HG03342 (cell line): ENCODE data around the gene CCDC81.

Experiments
- ATAC-seq: cut with Tn5 transposase; IDR thresholded peaks from one replicate; pipeline ENCODE4 v1.9.1; 2021; ENCODE audit warnings: mild to moderate bottlenecking, moderate library complexity; ENCODE audit not compliant: unreplicated experiment

CCDC81 gene

DNA sequence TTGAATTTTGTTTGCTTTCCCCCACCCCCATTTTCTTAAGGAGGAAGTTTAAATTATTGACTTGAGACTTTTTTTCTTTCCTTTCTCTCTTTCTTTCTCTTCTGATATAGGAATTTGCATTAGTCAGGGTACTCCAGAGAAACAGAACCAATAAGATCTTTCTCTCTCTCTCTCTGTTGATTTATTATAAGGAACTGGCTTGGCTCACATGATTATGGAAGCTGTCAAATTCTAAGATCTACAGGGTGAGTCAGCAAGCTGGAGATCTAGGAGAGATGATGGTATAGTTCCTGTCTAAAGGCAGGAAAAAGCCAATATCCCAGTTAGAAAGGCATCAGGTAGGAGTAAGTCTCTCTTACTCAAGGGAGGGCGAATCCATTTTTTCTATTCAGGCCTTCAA lies 64.0 kb downstream of the CCDC81 start:
- ATAC-seq: no peak

DNA sequence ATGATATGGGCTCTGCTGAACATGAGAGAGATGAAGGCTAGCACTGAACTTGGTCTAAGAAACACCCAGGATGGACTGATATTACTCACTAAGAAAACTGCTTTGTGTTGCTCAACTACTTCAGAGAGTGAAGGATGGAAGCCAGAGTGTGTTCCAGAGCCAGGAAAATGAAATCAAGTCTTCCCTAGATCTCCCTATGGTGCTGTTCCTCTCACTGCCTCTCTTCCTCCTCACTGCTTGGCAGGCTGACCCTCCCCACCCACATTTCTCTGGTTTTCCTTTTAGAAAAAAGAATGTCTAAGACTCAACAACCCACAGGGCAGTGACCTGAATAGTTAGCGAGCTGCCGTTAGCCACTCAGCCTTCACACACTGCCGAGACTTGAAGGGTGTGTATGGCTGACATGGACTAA lies 65.6 kb downstream of the CCDC81 start:
- no peak for ATAC-seq

DNA sequence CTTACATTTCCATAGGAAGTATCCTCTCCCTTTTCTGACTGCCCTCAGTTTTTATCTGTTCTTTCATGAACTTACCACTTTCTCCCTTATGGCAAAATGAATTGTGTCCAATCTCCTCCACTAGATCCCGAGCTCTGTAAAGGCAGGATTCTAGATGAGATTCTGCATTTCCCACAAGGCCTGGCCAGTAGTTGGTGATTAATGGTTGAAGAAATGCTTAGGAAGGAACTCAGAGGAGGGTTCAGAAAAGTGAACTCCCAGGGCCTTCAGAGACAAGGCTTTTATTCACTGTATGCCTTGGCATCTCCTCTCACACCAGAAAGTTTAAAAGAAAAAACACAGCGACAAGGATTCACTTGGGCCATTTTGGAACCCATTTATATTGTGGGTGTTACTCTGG lies 66.2 kb downstream of the CCDC81 start:
- no peak for ATAC-seq

DNA sequence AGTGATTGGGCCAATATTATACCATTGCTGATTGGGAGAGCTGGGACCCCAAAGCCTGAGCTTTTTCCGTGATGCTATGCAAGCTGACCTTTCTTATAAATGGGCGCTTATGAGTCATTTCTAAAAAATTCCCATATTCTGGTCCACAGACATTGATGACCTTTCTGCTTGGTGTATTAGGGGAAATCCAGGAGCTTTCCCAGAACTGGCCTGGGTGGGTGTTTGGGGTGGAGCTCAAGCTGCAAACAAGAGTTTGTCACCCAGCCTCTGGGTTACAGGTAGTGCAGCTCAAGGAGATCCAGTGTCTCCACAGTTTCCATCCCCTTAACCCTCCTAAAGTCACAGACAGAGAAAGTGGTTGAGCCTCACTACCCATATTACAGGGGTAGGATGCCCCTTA lies 67.7 kb downstream of the CCDC81 start:
- no peak for ATAC-seq

DNA sequence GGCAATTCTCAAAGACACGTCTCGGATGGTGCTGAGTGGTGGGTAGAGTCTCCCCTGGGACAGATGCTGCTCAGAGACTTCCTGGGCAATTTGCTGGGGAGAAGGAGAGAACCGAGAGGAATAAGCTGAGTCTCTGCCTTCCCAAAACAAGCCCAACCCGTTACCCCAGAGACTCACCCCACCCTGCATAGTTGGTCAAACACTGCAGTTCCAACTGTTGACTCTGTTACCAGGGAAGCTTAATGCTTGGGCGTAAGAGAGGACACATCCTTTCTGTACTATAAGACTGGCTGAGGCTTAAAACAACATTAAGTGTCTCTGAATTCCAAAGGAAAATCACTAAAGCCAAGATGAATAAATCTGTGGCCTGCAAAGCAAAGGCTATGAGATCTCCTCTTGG lies 68.1 kb downstream of the CCDC81 start:
- ATAC-seq: no peak

DNA sequence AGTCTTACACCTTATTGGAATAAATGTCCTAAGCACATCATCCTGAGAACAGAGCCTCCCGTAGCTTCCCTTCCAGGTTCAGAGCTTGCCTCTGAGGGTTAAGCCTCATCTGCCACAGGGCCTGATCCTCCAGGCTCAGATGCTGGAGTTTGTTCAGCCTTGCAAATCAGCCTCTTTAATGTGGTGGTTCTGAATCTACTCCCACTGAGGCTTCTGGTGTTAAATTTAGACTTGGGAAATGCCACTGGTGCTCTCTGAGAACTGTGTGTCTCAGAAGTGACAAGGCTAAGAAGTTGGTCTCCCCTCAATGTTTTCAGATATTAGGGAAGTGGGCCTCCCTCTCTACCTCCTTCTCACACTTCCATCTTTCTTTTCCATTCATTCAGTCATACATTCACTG lies 68.7 kb downstream of the CCDC81 start:
- no peak for ATAC-seq

DNA sequence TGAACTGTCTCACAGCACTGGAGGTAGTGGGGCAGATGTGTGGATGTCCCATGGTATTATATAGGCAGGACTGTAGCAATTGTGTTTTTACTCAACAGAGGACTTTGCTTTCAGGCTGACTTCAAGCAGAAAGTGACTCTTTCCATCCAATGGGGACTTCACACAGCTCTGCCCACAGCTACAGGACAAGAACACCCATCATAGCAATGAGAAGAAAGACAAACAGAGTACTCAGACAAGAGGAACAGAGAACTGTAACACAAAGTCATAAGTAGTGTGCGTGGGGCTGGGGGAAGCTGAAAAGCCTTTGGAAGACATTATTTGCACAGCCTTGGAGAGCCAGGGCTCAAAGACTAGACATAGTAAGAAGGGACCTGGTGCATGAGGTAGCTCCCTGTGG lies 70.3 kb downstream of the CCDC81 start:
- no peak for ATAC-seq

DNA sequence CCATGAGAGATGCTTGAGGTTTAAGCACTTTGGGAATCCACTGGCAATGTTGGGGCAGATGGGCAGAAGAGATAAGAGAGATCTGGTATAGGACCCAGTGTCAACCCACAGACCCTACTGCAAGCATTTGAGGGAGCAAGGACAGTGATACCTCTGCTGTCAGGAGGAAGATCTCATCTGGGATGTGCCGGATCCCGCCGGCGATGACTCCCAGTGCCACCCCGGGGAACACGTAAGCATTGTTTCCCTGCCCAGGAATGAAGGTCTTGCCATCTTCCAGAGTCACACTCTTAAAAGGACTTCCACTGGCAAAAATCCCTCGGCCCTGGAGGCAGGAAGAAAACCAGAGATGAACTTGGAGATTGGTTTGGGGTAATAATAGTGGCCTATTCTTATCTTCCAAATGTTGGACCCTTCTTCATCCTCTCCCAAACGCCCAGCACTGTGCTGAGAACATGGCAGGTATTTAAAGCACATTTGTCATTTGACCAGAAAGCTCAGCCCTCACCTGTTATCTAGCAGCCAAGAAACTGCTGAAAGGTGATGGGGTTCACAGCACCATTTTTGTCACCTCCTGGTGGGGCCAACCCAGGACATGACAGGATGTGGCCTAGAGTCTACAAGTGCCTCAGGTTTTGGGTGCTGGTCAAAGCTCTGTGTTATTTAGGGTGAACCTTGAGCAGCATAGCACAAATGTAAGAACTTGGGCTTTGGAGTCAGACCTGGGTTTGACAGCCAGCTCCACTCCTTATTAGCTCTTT lies 71.7 kb downstream of the CCDC81 start:
- no peak for ATAC-seq

DNA sequence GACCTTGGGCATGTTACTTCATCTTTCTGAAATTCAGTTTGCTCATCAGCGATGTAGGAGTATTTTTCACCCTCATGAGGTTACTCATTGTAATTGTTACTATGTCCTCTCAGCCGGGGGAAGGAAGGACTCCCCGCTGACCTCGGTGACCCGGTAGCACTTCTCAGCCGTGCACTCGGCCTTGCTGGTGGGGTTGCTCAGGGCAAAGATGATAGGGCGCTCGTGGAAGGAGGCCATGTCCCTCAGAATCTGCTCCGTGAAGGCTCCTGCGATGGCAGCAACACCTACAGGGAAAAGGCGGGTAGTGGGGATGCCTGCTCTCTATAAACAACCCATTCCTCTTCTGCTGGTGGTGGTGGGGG lies 72.2 kb downstream of the CCDC81 start:
- no peak for ATAC-seq

DNA sequence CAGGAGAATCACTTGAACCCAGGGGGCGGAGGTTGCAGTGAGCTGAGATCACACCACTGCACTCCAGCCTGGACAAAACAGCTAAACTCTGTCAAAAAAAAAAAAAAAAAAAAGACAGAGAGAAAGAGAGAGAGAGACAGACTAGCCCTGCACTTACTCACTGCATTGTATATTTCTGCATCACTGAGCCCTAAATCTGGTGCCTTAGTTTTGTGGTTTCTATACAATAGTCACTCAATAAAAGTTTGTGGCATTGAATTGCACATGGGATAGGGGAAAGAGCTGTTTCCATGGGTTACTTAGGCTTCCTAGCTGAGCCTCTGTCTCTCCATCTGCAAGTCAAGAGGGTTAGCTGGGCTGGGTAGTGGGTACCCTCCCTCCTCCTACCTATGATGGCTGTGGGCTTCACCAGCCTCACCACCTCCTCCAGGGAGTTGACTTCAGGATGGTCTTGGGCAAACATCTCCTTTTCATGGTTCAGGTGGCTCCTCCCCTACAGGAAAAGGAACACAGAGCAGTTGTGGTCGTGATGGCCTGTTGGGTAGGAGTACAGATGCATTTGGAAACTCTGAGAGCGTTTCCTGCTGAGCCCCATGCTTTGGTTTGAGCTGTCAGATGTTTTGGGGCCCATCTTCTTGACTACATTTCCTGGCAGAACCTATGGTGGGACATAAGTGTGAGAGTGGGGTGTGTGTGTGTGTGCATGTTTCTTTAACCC lies 73.2 kb downstream of the CCDC81 start:
- ATAC-seq: no peak

DNA sequence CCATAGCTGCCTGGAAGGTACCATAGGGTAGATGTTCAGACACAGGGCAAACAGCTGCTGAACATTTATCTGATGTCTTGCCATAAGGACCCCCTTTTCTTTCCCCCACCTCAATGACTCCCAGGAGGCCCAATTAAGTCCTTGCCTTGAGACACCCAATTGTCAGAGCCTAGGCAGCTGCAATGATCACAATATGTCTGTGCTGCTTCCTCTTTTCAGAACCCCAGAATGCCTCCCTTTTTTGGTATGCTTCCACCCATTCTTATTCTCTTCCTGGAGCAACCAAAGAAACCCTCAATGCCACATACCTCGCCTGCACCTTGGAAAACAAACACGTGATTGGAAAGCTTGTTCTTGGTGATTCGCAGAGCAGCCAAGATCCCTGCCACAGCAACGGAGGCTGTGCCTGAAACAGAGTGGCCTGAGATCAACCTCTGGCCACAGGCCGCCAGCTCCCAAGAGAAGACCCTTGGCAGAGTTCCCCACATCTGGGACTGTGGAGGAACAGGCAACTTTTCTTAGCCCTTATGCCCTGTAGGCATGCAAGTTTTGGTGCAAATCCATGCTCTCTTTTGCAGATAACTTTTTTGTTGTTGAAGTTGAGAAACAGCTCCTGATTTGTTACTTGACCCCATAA lies 75.4 kb downstream of the CCDC81 start:
- ATAC-seq: no peak

DNA sequence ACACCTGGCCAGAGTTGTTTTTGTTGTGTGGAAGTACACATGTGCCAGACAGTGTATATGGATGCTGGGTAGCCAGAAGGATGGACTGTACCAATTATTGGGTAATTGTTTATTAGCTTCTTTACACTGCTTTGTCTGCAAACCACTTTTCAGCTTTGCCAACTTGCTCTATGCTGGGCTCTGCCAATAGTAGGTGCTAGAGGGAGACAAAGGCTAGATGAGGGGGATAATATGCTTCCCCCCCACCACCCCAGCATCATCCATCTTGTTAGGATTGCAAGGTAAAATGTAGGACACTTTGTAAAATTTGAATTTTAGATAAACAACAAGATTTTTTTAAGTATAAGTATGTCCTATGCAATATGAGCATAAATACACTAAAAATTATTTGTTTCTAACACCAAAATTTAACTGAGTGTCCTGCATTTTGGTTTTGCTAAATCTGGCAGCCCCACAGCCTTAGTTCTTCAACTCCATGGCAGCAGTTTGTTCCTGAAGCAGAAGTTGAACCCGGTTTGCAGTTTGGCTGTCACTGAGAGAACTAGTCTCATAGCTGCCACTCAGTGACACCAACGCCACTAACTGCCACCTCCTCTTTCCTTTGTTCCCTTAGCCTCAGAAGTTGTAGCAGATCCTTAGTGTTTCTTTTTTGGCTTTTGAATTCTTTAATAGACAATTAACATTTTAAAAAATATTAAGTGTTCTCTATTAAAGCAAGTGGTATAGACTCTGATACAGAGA lies 78.8 kb downstream of the CCDC81 start:
- ATAC-seq: no peak

DNA sequence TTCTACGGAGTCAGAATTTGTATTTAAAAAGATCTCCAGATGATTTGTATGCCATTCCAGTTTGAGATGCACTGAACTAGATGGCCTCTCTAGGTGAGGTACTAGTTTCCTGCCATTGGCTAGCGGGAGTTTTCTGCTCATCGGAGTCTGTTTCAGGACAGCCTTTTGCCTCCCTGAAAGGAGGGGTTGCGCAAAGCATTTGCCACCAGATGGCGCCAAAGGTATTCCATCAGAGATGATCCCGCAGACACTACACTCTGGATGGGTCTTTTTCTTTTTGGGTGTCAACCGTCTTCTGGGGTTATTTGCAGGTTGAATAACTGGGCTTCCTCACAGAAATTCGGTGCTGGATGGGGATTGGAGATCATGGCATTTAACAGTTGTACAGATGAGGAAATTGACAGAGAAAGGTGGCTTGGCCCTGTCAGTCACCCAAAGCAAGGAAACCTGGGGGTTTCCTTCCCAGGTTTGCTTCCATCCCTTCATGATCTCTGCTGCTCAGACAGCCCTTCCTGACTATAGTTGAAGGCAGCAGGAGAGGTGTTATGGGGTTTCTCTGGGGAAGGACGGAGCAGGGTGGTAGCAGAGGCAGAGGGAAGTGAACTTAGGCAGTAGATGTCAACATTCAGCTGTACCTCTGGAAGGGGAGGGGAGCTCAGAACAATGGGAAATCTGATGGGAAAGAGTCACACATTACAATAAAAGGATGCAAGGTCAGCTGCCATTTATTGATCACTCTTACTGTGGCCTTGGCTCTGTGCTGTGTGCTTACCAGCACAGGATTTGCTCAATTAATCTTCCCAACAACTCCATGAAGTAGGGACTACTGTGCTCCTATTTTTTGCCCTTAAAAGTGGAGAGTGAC lies 81.6 kb downstream of the CCDC81 start:
- peak; percentile 82 for ATAC-seq

DNA sequence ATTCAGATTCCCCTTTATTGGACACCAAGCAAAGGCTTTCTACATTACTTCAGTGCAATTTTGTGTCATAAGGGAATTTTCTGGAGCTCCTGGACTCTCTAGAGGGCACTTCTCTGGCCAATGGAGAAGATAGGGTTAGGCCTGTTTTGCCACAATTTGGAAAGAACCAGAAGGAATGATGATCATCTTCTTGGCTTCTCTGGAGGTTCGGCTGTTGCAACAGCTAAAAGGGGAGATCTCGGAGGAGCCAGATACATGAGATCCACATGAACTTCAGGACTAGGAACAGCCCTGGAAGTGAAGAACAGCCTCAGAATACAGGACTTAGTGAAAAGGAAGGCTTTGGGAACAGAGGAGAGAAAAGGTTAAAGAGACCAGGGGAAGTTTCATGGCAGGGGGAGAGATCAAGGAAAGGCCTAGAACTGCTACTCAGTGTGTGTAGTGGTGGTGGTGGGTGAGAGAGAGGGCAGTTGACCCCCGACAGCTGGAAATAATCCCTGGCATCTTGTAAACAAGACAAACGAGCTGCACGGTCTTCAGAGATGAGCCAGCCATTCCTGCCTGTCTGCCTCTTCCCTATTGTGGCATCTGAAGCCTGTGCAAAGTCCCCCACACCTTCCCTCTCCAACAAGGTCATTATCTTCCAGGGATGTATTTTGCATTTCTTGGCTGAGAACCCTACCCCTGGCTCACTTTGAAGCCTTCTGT lies 83.8 kb downstream of the CCDC81 start:
- ATAC-seq: no peak

DNA sequence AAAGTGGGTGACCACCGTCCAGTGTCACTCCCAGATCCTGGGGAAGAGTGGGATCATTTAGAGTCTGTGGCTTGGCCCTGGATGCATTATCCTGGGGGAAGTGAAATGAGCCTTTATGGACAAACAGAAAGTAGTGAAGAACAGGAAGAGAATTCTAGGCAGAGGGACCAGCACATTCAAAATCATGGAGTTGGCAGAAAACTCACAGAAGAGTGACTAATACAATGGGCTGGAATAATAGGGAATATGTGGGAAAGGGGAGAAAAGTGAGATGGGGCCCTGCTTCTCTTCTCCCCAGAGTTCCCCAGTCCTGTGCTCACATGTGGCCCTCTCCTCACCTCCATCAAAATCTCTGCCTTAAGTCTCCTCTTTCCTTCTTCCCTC lies 84.3 kb downstream of the CCDC81 start:
- ATAC-seq: no peak

DNA sequence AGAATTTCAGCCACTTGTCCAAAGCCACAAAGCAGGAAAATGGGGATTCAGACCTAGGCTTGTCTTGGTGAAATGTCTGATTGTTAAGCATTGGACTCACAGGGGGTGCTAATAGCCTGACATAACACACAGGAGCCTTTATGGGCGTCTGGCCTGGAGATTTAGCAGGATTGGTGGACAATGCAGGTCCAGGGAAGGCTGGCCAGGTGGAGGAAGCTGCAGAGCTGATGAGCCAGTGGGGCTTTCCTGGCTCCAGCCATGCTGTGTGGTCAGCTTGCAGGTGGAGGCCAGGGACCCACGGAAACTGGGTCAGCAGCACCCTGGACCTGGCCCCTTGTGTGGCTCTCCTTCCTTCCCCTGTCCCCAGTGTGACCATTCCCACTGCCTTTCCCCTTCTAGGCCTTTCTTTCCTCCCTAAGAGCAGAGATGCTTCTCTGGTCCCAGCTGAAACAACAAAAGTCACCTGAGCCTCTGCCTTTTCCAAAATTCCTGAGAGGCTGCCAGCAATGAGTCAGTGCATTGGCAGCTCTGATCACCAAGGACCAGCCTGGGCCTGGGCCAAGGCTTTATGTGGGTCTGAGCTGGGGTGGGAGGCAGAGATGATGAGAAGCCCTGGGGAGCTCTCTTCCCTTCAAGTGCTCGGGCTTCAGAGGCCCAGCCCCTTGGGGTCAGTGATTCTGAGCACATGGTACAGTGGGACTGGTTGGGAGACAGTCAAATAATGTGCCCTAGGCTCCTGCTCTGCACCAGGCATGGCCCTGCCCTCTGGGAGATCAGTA lies 85.2 kb downstream of the CCDC81 start:
- no peak for ATAC-seq

DNA sequence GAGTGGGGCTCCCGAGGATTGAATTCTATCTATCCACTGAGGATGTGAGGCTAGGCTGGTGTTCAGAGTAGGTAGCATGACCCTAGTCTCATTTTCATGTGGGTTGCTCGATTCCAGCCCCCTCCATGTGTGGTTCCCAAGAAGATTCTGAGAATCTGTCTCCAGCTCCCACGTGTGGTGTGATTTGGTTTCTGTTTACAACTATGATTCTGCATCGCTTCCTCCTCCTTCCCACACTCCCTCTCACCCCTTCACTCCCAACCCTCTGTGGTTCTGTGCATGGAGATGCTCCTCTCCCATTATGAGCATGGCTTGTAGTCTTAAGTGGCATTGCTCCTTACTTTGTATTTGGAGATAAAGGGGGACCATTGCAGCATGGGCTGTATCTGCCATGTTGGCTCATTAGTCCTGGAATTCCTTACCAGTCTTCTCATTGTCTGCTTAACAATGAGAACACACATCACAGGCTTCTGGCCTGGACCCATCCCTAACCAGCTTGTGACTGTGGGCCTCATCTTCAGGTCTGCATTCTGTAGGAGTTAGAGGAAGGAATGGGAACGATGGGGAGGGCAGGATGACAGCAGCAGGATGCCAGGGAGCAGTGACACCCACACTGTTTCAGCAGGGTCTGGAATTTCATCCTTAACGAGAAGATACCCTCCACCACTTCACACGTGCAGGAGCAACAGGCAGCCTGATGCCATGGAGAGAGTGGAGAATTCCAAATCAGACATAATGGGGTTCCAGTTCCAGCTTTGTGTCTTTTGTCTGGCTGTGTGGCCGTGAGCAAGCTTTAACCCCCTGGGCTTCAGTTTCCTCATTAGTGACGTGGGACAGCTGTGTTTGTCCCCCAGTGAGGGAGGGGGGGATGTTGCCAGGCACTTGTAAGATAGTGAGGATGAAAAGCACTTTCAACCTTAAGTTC lies 86.0 kb downstream of the CCDC81 start:
- ATAC-seq: no peak

DNA sequence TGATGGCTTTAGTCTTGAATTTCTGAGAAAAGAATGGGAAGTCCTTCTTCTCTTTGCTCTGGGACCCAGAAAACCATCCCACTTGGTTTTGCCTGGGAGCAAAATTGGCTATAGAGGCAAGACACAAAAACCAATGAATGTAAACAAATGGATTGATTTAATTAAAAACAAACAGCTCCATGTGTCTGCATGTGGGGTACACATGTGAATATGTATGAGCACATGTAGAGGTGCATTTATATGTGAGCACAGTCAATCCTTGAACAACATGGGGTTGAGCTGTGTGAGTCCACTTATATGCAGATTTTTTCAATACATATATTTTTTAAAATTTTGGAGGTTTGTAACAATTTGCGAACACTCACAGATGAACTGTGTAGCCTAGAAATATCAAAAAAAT lies 87.2 kb downstream of the CCDC81 start:
- no peak for ATAC-seq
